MM.1S (cell line): Measurements from ENCODE around the gene PCGF1.
"Not testable (repeated sequence)": the region's sequence is repeated elsewhere in the genome, so short reads cannot be mapped to it uniquely, and the experiment has no call there.

ENCODE experiments used
- CTCF ChIP-seq: fragments of 300-600 bp; sonication (generic); IDR thresholded peaks from 2 replicates; pipeline ENCODE4 v1.5.1; 2016; ENCODE audit warnings: antibody characterized with exemption, low read length, mixed read lengths
- EZH2 ChIP-seq: fragments of 300-600 bp; sonication (generic); optimal IDR thresholded peaks from 2 replicates; pipeline ENCODE3; 2017; ENCODE audit warnings: low read depth, mild to moderate bottlenecking, antibody characterized with exemption, low read length, mixed read lengths
- EZH2phosphoT487 ChIP-seq: fragments of 300-600 bp; sonication (generic); IDR thresholded peaks from 2 replicates; pipeline ENCODE4 v1.6.1; 2018; ENCODE audit warnings: antibody characterized with exemption, low read length

DNA sequence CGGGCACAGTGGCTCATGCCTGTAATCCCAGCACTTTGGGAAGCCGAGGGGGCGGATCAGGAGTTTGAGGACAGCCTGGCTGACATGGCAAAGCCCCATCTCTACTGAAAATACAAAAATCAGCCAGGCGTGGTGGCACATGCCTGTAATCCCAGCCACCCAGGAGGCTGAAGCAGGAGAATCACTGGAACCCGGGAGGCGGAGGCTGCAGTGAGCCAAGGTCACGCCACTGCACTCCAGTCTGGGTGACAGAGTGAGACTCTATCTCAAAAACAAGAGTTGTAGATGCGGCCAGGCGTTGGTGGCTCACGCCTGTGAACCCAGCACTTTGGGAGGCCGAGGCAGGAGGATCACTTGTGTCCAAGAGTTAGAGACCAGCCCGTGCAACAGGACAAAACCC, 36.8 kb downstream of the PCGF1 start:
- TF ChIP-seq CTCF, EZH2, EZH2phosphoT487: not testable (repeated sequence)
